Left ventricle myocardium inferior (tissue), 1 donor: ENCODE measurements around the gene FKBP5. TPM values are rescaled to one million over a fixed set of nuclear protein-coding genes. Genes with fewer than 3 reads are reported as not detected.

ENCODE experiments used
- DNase-seq: peaks from one replicate; pipeline ENCODE4 v3.0.0-alpha.2; 2020
- H3K27ac ChIP-seq: fragments of 200-600 bp; replicated peaks from 2 replicates; pipeline ENCODE4 v1.8.0; 2021
- H3K27me3 ChIP-seq: fragments of 200-600 bp; 2 replicates; pipeline ENCODE4 v1.8.0; 2021; ENCODE audit warnings: low read depth
- H3K36me3 ChIP-seq: fragments of 200-600 bp; 2 replicates; pipeline ENCODE4 v1.8.0; 2021
- H3K4me1 ChIP-seq: fragments of 200-600 bp; 2 replicates; pipeline ENCODE4 v1.8.0; 2021
- H3K4me3 ChIP-seq: fragments of 200-600 bp; 2 replicates; pipeline ENCODE4 v1.8.0; 2021; ENCODE audit warnings: mild to moderate bottlenecking, moderate library complexity
- H3K9me3 ChIP-seq: fragments of 200-600 bp; replicated peaks from 2 replicates; pipeline ENCODE4 v1.8.0; 2021
- CTCF ChIP-seq: fragments of 200-600 bp; IDR thresholded peaks from 2 replicates; pipeline ENCODE4 v1.8.0; 2021; ENCODE audit warnings: antibody characterized with exemption, mild to moderate bottlenecking, borderline replicate concordance
- intact Hi-C: fragments of 100-400 bp; cut with micrococcal nuclease; formaldehyde crosslinking; loops from one replicate; pipeline ENCODE4 v1.11.0; 2022
- total RNA-seq: library from RNA; stranded (reverse); fragmentation: NEBNext Ultra II Directional; extraction: Animal tissue kit (Norgen Biotek cat#: 25700); gene quantifications from one replicate; pipeline ENCODE4 v1.2.1, GENCODE V29; 2021
- donor health status: DM: no; HTN: yes; CAD: no; lungs with severe emphysema.

FKBP5 gene
- total RNA-seq, 1 donor from 2014 or later: 101 TPM

- Histone ChIP-seq H3K27ac (peak overlapping the region; percentile 100), H3K9me3 (no peaks in the 10 kb centered on the region), H3K4me1 (peaks cover 95% of the 10 kb centered on the region), H3K27me3 (no peaks in the 10 kb centered on the region), H3K36me3 (no peaks in the 10 kb centered on the region), H3K4me3 (peak overlapping the region; percentile 41)
- no peak for DNase-seq
- intact Hi-C loops: no loop called here
- no peak for TF ChIP-seq CTCF
These were observed 36.5 kb upstream of the FKBP5 start for GRCh38 chr6:35725081-35725708.

GRCh38 chr6:35724471-35724870 lies 35.8 kb upstream of the FKBP5 start:
- Histone ChIP-seq H3K27ac (peak overlapping the region; percentile 100), H3K4me1 (peaks cover 95% of the 10 kb centered on the region), H3K36me3 (no peaks in the 10 kb centered on the region), H3K4me3 (no peak overlapping the region), H3K9me3 (no peaks in the 10 kb centered on the region), H3K27me3 (no peaks in the 10 kb centered on the region)
- no peak for TF ChIP-seq CTCF
- DNase-seq: no peak
- intact Hi-C loops: no loop called here

GRCh38 chr6:35724059-35724458 lies 35.3 kb upstream of the FKBP5 start:
- TF ChIP-seq CTCF: no peak
- DNase-seq: no peak
- Histone ChIP-seq H3K4me3 (no peak overlapping the region), H3K27ac (peak overlapping the region; percentile 100), H3K36me3 (no peaks in the 10 kb centered on the region), H3K27me3 (no peaks in the 10 kb centered on the region), H3K4me1 (peaks cover 95% of the 10 kb centered on the region), H3K9me3 (no peaks in the 10 kb centered on the region)
- intact Hi-C loops: no loop called here

GRCh38 chr6:35723587-35723986 lies 34.9 kb upstream of the FKBP5 start:
- no peaks in the 10 kb centered on the region for H3K36me3 ChIP-seq
- no peak for DNase-seq
- TF ChIP-seq CTCF: no peak
- peaks cover 95% of the 10 kb centered on the region for H3K4me1 ChIP-seq
- no peak overlapping the region for H3K4me3 ChIP-seq
- H3K27ac ChIP-seq: peak overlapping the region; percentile 100
- intact Hi-C loops: no loop called here
- H3K9me3 ChIP-seq: no peaks in the 10 kb centered on the region
- no peaks in the 10 kb centered on the region for H3K27me3 ChIP-seq

GRCh38 chr6:35722121-35722761 lies 33.5 kb upstream of the FKBP5 start:
- no peaks in the 10 kb centered on the region for H3K36me3 ChIP-seq
- TF ChIP-seq CTCF: no peak
- intact Hi-C loops: no loop called here
- H3K4me3 ChIP-seq: no peak overlapping the region
- no peaks in the 10 kb centered on the region for H3K9me3 ChIP-seq
- peak; percentile 71 for DNase-seq
- peaks cover 92% of the 10 kb centered on the region for H3K4me1 ChIP-seq
- no peaks in the 10 kb centered on the region for H3K27me3 ChIP-seq
- peak overlapping the region; percentile 100 for H3K27ac ChIP-seq
